Activated CD4-positive, alpha-beta T cell treated with anti-CD3 and anti-CD28 coated beads, Interleukin-2, amount 50 U/mL, for 48 hours (primary cell): ENCODE results near the gene SYTL2.
"Not testable (repeated sequence)": the region's sequence is repeated elsewhere in the genome, so short reads cannot be mapped to it uniquely, and the experiment has no call there.

Source experiments
- DNase-seq, 2 experiments: peaks; one replicate each; pipeline ENCODE4 v3.0.0-alpha.2; 2020

The SYTL2 gene, protein sequence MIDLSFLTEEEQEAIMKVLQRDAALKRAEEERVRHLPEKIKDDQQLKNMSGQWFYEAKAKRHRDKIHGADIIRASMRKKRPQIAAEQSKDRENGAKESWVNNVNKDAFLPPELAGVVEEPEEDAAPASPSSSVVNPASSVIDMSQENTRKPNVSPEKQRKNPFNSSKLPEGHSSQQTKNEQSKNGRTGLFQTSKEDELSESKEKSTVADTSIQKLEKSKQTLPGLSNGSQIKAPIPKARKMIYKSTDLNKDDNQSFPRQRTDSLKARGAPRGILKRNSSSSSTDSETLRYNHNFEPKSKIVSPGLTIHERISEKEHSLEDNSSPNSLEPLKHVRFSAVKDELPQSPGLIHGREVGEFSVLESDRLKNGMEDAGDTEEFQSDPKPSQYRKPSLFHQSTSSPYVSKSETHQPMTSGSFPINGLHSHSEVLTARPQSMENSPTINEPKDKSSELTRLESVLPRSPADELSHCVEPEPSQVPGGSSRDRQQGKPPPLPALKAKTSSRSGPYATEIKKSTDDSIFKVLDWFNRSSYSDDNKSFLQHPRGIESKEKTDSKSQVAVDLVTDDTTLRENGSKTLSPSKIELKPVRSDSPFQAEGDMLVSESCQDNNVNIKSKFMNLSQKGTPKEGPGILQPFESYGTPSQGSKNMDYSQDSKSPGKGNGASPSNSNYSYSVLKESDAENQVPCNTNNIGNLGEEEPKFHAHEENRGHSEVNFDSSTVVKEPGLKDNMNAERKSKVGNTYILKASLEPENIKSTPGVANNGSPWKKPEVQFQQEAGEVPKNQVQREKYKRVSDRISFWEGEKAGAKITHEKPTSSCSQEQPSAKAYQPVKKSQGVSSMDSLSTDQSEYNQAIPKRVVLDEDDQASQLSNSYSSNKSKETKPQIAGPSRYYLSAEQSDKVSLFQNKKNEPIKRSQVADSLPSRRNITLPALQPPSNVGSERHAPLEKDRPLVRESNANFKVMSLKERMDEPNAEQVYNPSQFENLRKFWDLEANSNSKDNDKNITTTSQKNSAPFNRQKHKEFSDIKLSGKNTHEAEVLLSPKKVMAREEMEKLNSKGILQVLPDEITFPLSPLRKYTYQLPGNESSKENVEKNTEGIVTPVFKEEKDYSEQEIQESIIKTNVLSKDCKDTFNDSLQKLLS (N-terminal part only)

DNA sequence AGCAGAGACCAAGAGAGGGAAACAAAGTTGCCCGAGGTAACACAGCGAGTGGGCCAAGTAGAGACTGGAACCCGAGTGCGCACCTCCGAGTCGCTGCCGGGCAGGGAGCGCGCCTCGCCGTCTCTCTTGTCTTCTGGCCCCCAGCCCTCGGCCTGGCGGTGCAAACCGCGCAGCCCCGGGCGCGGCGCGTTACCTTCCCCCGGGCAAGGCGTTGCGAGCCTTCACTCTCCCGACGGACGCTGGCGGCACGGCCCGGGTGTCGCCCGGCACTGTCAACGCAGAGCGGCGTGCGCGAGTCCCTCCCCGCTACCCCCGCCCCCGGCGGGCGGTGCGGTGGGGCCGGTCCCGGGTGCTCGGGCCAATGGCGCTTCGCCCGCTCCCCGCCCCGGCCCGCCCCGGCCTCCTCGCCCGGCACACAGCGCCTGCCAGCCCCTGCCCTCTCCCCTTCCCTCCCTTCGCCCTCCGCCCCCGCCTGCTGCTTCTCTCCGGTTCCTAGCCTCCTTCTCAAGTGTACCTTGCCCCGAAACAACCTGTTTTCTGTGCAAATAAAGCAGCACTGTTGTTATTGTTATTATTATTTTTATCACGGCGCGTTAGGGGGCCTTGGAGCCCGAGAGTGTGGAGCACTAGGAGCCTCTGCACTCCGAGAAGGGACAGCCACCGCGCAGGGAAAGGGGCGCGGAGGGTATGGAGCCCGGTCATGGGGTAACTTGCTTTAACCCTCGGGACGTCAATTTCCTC lies at the start of gene SYTL2:
TSS of gene SYTL2 (minus strand) at position 271 of the 741 bp plus-strand sequence. CDS start 53,416 bp downstream, outside the sequence.
- peak; percentile 73 to 77 for DNase-seq

DNA sequence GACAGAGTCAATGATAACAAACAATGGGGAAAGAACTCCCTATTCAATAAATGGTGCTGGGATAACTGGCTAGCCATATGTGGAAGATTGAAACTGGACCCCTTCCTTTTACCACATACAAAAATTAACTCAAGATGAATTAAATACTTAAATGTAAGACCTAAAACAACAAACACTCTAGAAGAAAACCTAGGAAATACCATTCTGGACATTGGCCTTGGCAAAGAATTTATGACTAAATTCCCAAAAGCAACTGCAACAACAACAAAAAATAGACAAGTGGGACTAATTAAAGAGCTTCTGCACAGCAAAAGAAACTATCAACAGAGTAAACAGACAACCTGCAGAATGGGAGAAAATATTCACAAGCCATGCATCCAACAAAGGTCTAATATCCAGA lies 48.6 kb upstream of the SYTL2 start:
- not testable (repeated sequence) for DNase-seq

DNA sequence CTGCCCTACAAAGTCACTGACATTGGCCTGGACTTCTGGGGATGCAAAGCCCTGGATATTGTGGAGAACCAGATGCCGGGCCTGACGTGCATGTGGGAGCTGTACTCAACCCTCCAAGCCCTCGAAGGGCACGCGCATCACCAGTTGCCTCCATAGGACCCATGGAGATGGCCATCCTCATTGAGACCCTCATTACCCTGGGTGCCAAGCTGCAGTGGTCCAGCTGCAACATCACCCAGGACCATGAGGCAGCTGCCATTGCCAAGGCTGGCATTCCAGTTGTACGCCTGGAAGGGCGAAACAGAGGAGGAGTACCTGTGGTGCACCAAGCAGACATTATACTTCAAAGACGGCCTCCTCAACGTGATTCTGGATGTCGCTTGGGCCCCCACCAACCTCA lies 46.2 kb upstream of the SYTL2 start:
- no peak for DNase-seq

DNA sequence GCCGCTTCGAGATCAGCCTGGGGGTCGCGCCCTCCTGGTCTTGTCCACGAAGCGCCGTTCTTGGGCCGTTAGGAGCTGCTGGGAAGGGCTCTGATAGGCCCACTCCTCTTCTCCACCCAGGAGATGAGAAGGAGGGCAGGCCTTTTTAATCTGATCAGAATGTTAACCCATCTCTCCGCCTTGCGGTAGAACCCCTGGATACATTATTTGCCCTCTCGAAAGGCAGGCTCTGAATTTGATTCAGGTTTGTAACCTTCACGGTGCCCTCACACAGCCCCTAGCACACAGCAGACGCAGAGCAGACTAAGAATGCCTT lies 44.4 kb upstream of the SYTL2 start, which contains the start of gene CCDC83:
TSS of gene CCDC83 (plus strand) at position 43 of the 316 bp plus-strand sequence. CDS start 9,741 bp downstream, outside the sequence.
- no peak for DNase-seq

DNA sequence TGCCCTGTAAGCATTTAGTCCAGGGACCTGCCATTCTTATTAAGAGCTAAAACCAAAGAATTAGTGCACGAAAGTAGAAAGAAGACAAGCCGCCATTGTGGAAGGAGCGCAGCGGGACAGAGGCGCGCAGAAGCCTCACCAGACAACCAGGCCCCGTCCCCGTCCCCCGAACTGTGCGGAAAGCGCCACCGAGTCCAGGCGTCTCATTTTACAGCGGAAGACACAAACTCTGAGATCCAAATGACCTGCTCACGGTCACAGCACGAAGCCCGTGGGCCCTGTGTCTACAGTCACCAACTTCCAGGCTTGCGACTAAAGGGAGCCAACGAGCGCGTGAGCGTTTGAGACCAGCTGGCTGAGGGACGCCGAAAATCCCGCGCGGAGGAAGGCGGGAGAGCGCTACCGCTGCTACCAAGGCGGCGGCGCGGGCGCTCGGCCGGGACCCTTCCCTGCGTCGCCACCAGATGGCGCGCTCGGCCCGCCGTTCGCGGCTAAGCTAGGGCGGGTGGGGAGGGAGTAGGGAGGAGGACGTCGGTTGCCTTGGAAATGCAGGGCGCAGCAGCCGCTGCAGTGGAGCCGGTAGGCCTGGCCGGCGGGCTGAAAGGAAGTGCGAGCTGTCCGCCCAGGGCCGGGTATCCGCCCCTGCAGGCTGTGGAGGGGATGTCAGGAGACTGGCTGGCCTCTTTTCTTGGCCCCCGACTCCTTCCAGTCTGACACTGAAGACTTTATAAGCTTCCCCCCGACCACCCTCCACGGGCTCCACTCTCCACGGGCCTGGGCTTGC lies 43.8 kb upstream of the SYTL2 start:
- DNase-seq, result peak; percentile 90 to 92

DNA sequence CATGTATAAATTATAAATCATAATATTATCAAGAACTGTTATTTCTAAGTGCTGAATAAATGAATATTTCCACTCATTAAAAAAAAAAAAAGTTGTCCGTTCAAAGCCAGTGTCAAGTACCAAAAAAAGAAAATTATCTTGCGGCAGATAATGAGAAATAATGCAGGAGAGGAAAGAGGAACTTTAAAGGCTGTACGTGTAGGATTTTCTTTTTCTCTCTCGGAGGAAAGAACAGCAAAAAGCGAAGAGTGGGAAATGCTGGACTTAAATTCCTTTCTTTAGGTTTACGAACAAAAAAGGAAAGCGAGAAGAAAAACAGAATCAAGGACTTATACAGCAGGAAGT lies 43.2 kb upstream of the SYTL2 start:
- DNase-seq, result no peak

DNA sequence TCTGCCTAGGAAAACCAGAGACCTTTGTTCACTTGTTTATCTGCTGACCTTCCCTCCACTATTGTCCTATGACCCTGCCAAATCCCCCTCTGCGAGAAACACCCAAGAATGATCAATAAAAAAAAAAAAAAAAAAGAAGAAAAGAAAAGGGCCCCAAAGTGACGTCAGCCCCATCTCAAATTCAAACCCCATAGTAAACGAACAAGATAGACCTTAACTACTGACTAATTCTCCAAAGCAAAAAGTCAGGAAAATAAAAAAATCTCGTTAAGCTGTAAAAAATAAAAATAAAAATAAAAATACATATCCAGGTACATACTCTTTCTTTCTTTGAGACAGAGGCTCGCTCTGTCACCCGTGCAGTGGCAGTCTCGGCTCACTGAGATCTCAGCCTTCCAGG lies 42.6 kb upstream of the SYTL2 start:
- DNase-seq, result not testable (repeated sequence)

DNA sequence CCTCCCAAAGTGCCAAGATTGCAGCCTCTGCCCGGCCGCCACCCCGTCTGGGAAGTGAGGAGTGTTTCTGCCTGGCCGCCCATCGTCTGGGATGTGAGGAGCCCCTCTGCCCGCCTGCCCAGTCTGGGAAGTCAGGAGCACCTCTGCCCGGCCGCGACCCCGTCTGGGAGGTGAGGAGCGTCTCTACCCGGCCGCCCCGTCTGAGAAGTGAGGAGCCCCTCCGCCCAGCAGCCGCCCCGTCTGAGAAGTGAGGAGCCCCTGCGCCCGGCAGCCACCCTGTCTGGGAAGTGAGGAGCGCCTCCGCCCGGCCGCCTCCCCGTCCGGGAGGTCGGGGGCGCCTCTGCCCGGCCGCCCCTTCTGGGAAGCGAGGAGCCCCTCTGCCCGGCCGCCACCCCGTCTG lies 41.8 kb upstream of the SYTL2 start:
- not testable (repeated sequence) for DNase-seq

DNA sequence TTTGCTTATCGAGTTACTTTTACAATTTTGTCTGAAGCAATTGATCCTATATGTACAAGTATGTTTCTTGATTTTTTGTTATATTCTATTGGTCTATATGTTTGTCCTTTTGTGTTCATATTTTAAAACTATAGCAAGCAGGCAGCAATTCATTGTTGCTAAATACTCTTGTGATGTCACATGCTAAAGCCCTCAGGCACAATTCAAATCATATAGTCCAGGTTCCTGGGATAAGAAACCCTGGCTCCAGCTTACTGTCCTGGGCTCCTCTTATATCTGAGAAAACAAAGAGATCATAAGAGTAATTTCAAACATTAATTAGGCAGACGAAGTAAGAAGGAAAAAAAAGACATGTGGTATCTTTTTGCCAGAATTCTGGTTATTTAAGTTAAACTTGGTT lies 37.6 kb upstream of the SYTL2 start:
- DNase-seq, result no peak

DNA sequence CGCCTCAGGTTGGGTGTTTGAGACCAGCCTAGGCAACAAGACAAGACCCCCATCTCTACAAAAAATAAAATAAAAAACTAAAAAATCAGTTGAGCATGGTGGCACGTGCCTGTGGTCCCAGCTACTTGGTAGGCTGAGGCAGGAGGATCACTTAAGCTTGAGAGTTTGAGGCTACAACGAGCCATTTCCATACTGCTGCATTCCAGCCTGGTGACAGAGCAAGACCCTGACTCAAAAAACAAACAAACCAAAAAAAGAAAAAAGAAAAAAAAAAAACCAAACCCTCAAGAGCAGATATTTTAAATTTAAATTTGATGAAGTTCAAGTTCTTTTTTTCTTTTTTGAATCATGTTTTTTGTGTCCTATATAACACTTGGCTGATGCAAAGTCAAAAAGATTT lies 37.1 kb upstream of the SYTL2 start:
- DNase-seq, result no peak

DNA sequence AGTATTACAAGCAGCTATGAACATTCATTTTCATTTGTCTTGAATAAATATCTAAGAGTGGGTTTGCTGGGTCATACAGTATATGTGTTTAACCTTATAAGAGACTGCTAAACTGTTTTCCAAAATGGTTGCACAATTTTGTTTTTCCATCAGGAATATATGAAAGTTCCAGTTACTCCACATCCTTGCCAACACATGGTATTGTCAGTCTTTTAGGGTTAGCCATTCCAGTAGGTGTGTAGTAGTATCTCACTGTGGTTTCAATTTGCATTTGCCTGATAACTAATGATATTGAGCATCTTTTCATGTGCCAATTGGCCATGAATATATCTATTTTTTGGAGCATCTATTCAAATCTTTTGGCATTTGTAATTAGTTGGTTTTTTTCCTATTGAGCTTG lies 36.5 kb upstream of the SYTL2 start:
- no peak for DNase-seq

DNA sequence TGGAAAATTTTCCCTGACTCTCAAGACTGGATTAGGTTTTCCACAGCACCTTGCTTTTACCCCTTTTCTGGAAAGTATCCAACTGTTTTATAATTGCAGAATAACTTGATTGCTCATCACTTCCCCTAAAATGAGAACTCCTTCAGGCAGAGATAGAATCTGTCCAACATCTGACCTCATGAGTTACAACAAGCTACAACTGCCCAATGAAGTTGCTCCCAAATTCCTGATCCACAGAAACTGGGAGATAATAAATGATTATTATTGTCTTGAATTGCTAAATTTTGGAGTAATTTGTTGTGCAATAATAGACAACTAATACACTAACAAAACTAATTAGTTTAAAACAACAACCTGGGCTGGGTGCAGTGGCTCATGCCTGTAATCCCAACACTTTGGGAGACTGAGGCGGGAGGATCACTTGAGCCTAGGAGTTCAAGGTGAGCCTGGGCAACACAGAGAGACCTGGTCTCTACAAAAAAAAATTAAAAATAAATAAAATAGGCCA lies 34.2 kb upstream of the SYTL2 start:
- DNase-seq, result no peak

DNA sequence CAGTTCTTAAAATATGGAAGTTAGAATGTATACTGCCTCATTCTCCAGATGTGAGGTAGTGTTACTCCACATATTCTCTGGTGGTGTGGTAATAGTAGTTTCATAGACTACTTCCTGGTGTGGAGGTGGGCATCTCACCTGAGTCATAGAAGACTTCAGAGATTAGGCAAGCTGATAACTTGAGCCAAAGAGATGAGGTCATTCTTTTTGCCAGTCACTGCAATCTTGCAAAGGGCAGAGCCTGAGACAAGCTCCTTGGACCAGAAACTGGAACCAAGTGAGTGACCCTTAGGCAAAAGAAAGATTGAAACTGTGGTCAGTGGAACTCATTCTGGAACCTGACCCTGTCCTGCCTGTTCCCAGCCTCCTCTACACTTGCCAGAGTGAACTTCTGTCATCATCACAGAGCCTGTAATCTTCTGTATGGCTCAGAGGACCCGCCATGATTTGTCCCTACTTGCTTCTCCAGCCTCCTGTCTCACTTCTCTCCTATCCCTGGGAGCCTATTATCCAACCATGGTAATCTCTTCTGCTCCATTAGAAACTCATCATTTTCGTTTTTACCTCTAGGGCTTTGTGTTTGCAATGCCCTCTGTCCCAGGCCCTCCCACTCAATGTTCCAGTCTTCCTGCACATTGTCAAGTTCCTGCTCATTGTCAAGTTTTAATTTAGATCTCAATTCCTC lies 33.6 kb upstream of the SYTL2 start:
- DNase-seq, result no peak

DNA sequence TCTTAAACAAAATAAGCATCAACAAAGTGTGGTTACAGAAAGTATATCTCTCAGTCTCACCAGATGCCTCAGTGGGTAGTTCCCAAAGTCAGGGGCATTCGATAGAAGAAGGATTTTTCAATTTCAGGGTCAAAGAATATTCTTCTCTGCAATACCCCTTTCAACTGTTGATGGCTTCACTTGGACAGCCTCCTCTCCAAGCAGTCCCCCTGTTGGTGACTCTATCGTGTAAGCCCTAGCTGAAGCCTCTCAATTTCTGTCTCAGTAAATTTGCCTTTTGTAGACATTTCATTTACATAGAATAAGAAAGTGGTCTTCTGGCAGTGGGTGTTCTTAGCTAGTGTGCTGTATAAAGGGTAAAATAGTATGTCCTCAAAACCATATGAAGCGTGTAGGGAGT lies 33.0 kb upstream of the SYTL2 start:
- no peak for DNase-seq

DNA sequence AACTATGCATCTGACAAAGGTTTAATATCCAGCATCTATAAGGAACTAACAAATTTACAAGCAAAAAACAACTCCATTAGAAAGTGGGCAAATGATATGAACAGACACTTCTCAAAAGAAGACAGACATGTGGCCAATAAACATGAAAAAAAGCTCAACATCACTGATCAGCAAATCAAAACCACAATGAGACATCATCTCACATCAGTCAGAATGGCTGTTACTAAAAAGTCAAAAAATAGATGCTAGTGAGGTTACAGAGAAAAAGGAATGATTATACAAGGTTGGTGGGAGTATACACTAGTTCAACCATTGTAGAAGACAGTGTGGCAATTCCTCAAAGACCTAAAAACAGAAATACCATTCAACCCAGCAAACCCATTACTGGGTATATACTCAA lies 30.0 kb upstream of the SYTL2 start:
- not testable (repeated sequence) for DNase-seq

DNA sequence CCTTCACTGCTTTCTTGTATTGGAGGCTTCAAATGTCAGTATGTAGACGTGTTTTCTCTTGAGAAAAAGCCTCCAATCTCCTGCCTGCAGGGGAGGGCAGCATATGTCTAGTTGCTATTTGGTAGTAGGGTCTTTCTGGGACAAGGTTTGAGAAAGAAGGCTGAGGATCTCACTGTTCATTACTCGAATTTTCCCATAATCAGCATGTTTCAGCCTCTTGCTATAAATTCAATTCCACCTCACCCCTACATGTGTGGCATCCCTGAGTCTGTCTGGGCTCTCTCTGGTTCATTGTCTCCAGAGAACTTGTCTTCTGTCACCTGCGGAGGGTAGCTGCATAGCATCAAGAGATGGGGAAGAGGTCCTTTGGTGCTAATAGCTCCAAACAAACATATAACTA lies 24.8 kb upstream of the SYTL2 start:
- no peak for DNase-seq

DNA sequence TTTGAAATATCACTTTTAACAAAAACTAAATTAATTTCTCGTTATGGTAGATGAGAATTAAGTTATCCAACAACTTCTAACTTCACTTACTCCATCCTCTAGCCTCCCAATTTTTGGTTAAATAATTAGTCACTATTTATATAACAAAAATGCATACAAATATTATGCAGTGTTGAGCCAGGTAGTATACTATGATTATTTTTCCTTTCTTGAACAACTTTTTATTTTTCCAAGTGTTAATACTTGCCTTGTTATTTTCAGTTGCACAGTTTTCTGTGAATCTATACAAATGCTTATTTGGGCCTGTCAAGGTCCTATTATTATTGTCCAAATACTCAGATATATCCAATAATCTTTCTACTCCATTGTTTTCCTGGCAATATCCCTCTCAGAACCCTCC lies 24.3 kb upstream of the SYTL2 start:
- no peak for DNase-seq

DNA sequence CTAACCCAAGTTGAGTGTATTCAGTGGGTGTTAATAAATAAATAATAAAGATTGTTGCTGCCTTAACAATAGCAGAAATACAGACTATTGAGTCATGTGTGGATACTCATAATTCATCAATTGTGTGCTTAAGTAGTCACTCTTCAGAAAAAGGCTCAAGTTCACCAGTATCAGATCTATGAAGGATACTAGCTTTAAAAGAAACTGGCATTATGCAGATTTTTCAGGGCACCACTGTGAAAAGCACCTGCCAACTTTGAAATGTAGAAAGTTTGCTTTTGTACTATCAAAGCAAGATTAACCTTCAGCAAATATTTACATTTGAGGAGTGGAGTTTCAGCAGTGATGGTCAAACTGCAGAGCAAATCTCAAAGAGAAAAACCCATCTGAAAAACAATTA lies 20.1 kb upstream of the SYTL2 start:
- DNase-seq, result no peak

DNA sequence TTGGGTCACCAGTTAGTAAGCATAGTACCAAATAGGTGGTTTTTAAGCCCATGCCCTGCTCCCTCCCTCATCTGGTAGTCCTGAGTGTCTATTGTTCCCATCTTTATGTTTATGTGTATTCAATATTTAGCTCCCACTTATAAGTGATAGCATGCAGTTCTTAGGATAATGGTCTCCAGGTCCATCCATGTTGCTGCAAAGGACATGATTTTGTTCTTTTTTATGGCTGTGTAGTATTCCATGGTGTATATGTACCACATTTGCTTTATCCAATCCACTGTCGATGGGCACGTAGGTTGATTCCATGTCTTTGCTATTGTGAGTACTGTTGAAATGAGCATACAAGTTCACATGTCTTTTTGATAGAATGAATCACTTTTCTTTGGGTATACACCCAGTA lies 18.2 kb upstream of the SYTL2 start:
- no peak for DNase-seq

DNA sequence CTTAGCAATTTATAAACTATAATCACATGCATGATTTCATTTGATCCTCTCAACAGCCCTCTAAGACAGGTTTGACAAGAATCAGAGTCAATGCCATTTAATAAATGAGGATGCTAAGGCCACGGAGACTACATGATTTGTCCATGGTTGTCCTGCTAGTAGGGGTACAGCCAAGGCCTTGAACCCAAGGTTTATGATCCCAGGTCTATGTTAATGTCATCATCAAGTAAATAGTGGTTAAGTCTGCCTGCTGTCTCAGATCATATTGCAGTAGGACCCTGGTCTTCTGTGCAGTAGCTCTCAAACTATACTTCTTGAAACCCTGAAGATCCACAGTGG lies 17.7 kb upstream of the SYTL2 start:
- DNase-seq, result no peak
